Common myeloid progenitor, CD34-positive (primary cell): ENCODE results near the gene ZNF438.

ENCODE experiments used
- CTCF ChIA-PET: fragments of 350-600 bp; sonication (Branson Sonifier 250); formaldehyde crosslinking; loops from one replicate; lab custom pipeline; 2021; ENCODE audit warnings: antibody characterized with exemption; lab: Charles Lee
- POLR2A ChIA-PET: fragments of 350-600 bp; sonication (Branson Sonifier 250); formaldehyde crosslinking; loops from one replicate; lab custom pipeline; 2021; ENCODE audit warnings: antibody characterized with exemption; lab: Charles Lee
- DNase-seq, 3 donors: peaks; one replicate each; pipeline versions ENCODE4 v3.0.0 to v3.0.0-alpha.2; 2013
- H3K27ac ChIP-seq, 2 experiments: 1 replicate in 1 of 2; 2 replicates in 1 of 2; pipeline ENCODE4 v1.7.0; 2013; ENCODE audit warnings: inconsistent platforms in 2 of 2, low read length in 2 of 2, mild to moderate bottlenecking in 2 of 2, low read depth in 1 of 2, moderate library complexity in 1 of 2; ENCODE audit not compliant: severe bottlenecking in 2 of 2, insufficient read depth in 1 of 2, poor library complexity in 1 of 2
- H3K27me3 ChIP-seq, 5 experiments: replicated peaks in 2 of 5; 1 replicate in 3 of 5; 2 replicates in 2 of 5; pipeline versions ENCODE4 v1.6.1 to v1.7.0; 2013; ENCODE audit warnings: low read length in 4 of 5, mild to moderate bottlenecking in 2 of 5, moderate library complexity in 2 of 5, inconsistent platforms in 1 of 5; ENCODE audit not compliant: insufficient read depth in 5 of 5, control insufficient read depth in 4 of 5
- H3K36me3 ChIP-seq, 4 experiments: 1 replicate in 2 of 4; 2 replicates in 2 of 4; pipeline versions ENCODE4 v1.6.1 to v1.7.0; 2013; ENCODE audit warnings: low read length in 3 of 4, control low read depth in 1 of 4, mild to moderate bottlenecking in 1 of 4; ENCODE audit not compliant: control insufficient read depth in 4 of 4, insufficient read depth in 4 of 4
- H3K4me1 ChIP-seq, 4 experiments: 1 replicate in 3 of 4; 2 replicates in 1 of 4; pipeline versions ENCODE4 v1.6.1 to v1.7.1; 2013; ENCODE audit warnings: low read length in 3 of 4, mild to moderate bottlenecking in 3 of 4, control low read depth in 1 of 4, inconsistent platforms in 1 of 4, moderate library complexity in 1 of 4; ENCODE audit not compliant: control insufficient read depth in 4 of 4, insufficient read depth in 4 of 4; ENCODE audit errors: control extremely low read depth in 1 of 4
- H3K4me3 ChIP-seq, 7 experiments: 1 replicate in 4 of 7; 2 replicates in 3 of 7; pipeline versions ENCODE4 v1.5.1 to v1.7.0; 2013; ENCODE audit warnings: mild to moderate bottlenecking in 7 of 7, low read length in 6 of 7, moderate library complexity in 6 of 7, inconsistent platforms in 2 of 7, low read depth in 2 of 7, control low read depth in 1 of 7; ENCODE audit not compliant: insufficient read depth in 4 of 7, control insufficient read depth in 1 of 7; ENCODE audit errors: extremely low read depth in 1 of 7
- H3K9me3 ChIP-seq, 5 experiments: 1 replicate in 4 of 5; 2 replicates in 1 of 5; pipeline versions ENCODE4 v1.6.1 to v1.7.1; 2013; ENCODE audit warnings: low read length in 4 of 5, mild to moderate bottlenecking in 2 of 5, inconsistent platforms in 1 of 5, low read depth in 1 of 5, moderate library complexity in 1 of 5; ENCODE audit not compliant: control insufficient read depth in 4 of 5, insufficient read depth in 2 of 5; ENCODE audit errors: control extremely low read depth in 1 of 5
- WGBS: methylation state at CpG from one replicate; pipeline ENCODE4 v1.1.5; 2013; ENCODE audit not compliant: insufficient coverage; 5-methylcytosine and 5-hydroxymethylcytosine counted together

The ZNF438 gene

DNA sequence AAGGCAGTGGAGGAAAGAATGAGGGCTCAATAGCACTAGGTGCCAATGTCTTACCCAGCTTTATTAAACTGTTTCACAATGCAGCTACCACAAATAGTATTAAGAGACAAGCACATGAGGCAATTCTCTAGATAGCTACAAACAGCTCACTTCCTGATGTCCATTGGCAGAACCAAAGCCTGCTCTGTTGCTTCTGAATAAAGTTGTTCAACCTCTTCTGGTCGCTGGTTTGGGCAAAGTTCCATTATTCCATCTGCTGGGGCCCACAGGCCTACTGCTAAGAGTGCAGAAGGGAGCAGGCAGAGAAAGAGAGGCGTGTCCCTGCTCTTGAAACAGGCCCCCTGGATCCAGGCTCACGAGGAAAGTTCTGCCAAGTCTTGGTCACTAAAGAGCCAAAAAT, 173.9 kb downstream of the ZNF438 start:
- Histone ChIP-seq H3K27ac (no peak overlapping the region), H3K27me3 (no peaks in the 10 kb centered on the region), H3K4me3 (no peak overlapping the region), H3K9me3 (no peaks in the 10 kb centered on the region), H3K36me3 (no peaks in the 10 kb centered on the region), H3K4me1 (peaks cover 0 to 22% (median 2%) of the 10 kb centered on the region in 4 experiments)
- no peak for DNase-seq
- CTCF ChIA-PET = interaction anchor here (1.1 to 1.4 kb wide), 3 partner anchors 11 to 219 kb away, joined by 3 read pairs; no protein-coding TSS in a partner anchor
- POLR2A ChIA-PET = no interaction called here
- 83% methylated on average over 1 of the region's 3 CpGs for WGBS

DNA sequence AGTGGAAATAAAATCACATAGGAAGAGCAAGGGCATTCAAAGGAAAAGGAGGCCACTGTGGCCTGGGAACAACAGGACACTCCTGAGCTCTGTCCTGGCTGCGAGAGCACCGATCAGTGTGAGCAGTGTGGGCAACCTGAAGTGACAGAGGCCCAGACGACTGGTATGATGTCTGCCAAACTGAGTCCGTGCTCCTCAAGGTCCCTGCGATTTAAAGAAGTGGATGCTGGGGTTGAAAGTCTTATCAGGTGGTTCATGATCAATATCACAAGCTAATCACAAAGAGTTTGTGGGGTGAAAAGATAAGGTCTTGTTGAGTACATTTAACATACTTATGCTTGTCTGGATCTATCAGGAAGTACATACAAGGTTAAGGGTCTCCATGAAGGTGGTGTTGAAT, 176.5 kb downstream of the ZNF438 start:
- Histone ChIP-seq H3K4me3 (no peak overlapping the region), H3K9me3 (no peaks in the 10 kb centered on the region), H3K27ac (no peak overlapping the region), H3K36me3 (no peaks in the 10 kb centered on the region), H3K27me3 (no peaks in the 10 kb centered on the region), H3K4me1 (no peaks in the 10 kb centered on the region)
- POLR2A ChIA-PET = no interaction called here
- CTCF ChIA-PET = no interaction called here
- no peak for DNase-seq
- WGBS = 100% methylated on average over 3 of the region's 5 CpGs

- no peak overlapping the region for H3K27ac ChIP-seq
- H3K27me3 ChIP-seq = no peaks in the 10 kb centered on the region
- H3K4me1 ChIP-seq = no peaks in the 10 kb centered on the region
- ChIA-PET CTCF (no interaction called here), POLR2A (no interaction called here)
- no peak for DNase-seq
- H3K36me3 ChIP-seq = no peaks in the 10 kb centered on the region
- H3K4me3 ChIP-seq = no peak overlapping the region
- 82% methylated on average over 4 of the region's 4 CpGs for WGBS
- H3K9me3 ChIP-seq = no peaks in the 10 kb centered on the region
Observed at GRCh38 chr10:30854656-30855055, 177.0 kb downstream of the ZNF438 start.

DNA sequence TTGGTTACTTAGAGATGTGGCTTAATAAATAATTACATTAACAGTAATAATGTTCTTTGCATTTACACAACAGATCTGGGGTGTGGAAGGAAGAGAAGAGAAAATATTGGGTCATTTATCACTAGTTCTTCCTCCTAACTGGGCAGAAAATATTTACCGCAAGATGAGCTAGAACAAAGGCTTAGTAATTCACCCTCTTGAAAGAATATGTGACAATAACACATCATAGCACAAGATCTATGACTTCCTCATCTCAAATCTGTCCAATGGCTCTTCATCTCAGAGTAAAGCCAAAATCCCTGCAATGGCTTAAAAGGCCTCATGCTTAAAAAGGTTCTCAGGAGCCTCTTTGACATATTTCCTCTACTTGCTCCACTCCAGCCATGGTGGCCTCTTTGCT, 178.6 kb downstream of the ZNF438 start:
- H3K27me3 ChIP-seq = no peaks in the 10 kb centered on the region
- DNase-seq = no peak
- H3K9me3 ChIP-seq = no peaks in the 10 kb centered on the region
- CTCF ChIA-PET = no interaction called here
- H3K36me3 ChIP-seq = peaks cover 0 to 2% (median 0%) of the 10 kb centered on the region in 4 experiments
- WGBS = no CpG with 5 or more reads among the region's 1 CpG
- no peak overlapping the region for H3K4me3 ChIP-seq
- H3K4me1 ChIP-seq = no peaks in the 10 kb centered on the region
- no peak overlapping the region for H3K27ac ChIP-seq
- POLR2A ChIA-PET = no interaction called here

DNA sequence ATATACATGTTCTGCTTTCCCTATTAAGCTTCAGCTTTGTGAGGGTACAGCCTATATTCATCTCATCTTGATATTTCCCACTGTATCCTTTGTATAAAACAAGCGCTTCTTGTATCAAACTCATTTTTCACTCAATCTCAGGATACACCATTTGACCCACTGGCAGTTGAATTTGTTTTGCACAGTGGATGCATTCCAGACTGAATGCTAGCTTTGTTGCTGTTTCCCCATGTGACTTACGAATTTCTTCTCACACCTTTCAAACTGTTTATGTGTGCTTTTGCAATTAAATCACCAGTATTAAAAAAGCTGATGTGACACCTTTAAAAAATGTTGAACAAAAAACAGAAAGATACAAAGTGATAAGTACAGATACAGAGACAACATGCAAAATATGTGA, 180.9 kb downstream of the ZNF438 start:
- H3K4me3 ChIP-seq = no peak overlapping the region
- ChIA-PET CTCF (no interaction called here), POLR2A (no interaction called here)
- peaks cover 0 to 2% (median 0%) of the 10 kb centered on the region in 4 experiments for H3K36me3 ChIP-seq
- no peak for DNase-seq
- H3K4me1 ChIP-seq = no peaks in the 10 kb centered on the region
- WGBS = 100% methylated on average over 1 of the region's 2 CpGs
- no peaks in the 10 kb centered on the region for H3K27me3 ChIP-seq
- no peaks in the 10 kb centered on the region for H3K9me3 ChIP-seq
- no peak overlapping the region for H3K27ac ChIP-seq

DNA sequence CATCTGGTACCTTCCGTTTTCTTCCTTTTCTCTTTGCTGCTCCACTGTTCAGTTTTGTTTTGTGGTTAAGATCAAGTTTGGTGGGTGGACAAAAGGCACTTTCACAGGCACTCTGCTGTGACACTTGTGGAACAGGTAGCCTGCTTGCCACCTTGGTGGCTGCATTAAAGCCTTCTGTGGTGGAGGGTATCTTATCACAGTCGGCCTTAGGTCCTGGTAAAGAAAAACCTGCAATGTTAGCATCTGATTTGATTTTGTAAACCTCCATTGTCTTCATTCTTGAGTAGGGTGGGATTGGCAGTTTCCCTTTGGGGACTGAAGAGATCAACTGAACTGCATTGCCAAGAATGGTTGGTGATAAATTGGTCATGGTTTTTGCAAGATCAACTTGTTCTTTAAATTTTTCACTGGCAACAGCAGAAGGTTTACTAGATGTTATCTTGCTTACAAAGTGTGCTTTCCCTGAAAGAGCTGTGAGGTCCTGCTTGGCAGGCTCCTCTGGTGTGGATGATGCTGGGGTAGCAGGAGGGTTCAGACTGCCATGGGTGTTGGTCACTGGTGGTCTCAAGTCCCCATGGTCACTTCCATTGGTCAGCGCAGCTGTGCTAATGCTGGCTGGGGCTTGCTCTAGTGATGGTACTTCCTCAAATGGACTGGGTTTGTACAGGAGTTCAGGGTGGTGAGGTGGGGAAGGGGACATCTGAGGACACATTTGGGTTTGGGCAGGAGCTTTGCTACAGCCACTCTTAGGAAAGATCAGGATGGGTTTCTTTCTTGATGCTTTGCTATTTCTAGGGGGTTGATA, 182.2 kb downstream of the ZNF438 start:
- ChIA-PET POLR2A (no interaction called here), CTCF (interaction anchor here (1.3 kb wide), 1 partner anchor 34 kb away, joined by 3 read pairs; no protein-coding TSS in a partner anchor)

DNA sequence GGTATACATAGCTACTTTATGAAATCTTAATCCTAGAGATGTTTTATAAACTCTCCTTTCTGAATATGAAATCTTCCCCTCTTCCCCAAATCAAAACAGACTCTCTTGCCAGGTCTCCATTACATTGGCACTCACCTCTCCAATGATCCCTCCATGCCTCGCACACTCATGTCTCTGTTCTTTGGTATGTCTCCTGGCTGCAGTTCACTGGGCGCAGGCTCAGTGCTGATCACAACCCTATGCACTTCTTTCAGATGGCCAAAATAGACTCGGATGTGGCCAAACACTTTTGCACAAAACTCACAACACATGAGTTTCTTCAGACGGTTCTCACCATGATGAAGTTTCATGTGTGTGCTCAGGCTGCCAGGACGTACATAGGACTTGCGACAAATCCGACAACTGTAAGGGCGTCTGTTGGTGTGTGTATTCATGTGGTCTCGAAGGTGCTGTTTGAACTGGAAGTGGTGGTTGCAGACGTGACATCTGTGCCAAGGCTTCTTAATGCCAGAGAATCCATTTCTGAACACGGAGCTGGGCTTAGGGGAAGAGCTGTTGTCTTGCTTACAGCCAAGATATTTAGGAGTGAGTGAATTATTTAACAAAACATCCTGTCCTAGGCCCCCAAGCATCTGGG, 183.2 kb downstream of the ZNF438 start:
- CTCF ChIA-PET = interaction anchor here (0.7 kb wide), 1 partner anchor 27 kb away, joined by 3 read pairs; no protein-coding TSS in a partner anchor
- no peak overlapping the region for H3K27ac ChIP-seq
- H3K4me3 ChIP-seq = no peak overlapping the region
- no peaks in the 10 kb centered on the region for H3K27me3 ChIP-seq
- WGBS = 98% methylated on average over 10 of the region's 11 CpGs
- H3K36me3 ChIP-seq = peaks cover 0 to 3% (median 0%) of the 10 kb centered on the region in 4 experiments
- POLR2A ChIA-PET = no interaction called here
- no peak for DNase-seq
- no peaks in the 10 kb centered on the region for H3K4me1 ChIP-seq
- no peaks in the 10 kb centered on the region for H3K9me3 ChIP-seq

More for the DNA sequence above, 182.2 kb downstream of the ZNF438 start:
- Histone ChIP-seq H3K4me3 (no peak overlapping the region), H3K9me3 (no peaks in the 10 kb centered on the region), H3K4me1 (no peaks in the 10 kb centered on the region), H3K36me3 (peaks cover 0 to 3% (median 0%) of the 10 kb centered on the region in 4 experiments), H3K27me3 (no peaks in the 10 kb centered on the region), H3K27ac (no peak overlapping the region)
- no peak for DNase-seq
- 92% methylated on average over 2 of the region's 3 CpGs for WGBS
